ENCODE data around the gene ADNP. TPM values are rescaled to one million over a fixed set of nuclear protein-coding genes. Genes with fewer than 3 reads are reported as not detected.

The ADNP gene
- total and polyA plus RNA-seq, 7 donors = 12.0 to 52.6 (median 41.5) TPM

GRCh38 chr20:50953196-50953595 is 22.0 kb upstream of the ADNP start:
- intact Hi-C loops (cut with DNase I) = no loop called here
- 92% methylated on average over 2 of the region's 2 CpGs for WGBS, 2 donors
- H3K4me1 ChIP-seq = peaks cover 0 to 29% (median 25%) of the 10 kb centered on the region in 4 donors
- no peaks in the 10 kb centered on the region for H3K27me3 ChIP-seq
- peaks cover 0 to 68% (median 12%) of the 10 kb centered on the region in 4 donors for H3K36me3 ChIP-seq
- no peaks in the 10 kb centered on the region for H3K9me3 ChIP-seq
- H3K4me3 ChIP-seq = no peak overlapping the region
- DNase-seq = no peak
- TF ChIP-seq CTCF (IDR thresholded peaks at IDR 0.05) (no peak), POLR2A (IDR thresholded peaks at IDR 0.05) (no peak), POLR2AphosphoS5 (IDR thresholded peaks at IDR 0.05) (no peak), EP300 (IDR thresholded peaks at IDR 0.05) (no peak)
- H3K27ac ChIP-seq = no peak overlapping the region

GRCh38 chr20:50948132-50948785 is 17.0 kb upstream of the ADNP start:
- Histone ChIP-seq H3K27me3 (no peaks in the 10 kb centered on the region), H3K9me3 (no peaks in the 10 kb centered on the region), H3K27ac (no peak overlapping the region), H3K4me1 (no peaks in the 10 kb centered on the region), H3K4me3 (no peak overlapping the region), H3K36me3 (peaks cover 29 to 97% (median 37%) of the 10 kb centered on the region in 4 donors)
- TF ChIP-seq EP300 (IDR thresholded peaks at IDR 0.05) (no peak), POLR2AphosphoS5 (IDR thresholded peaks at IDR 0.05) (no peak), CTCF (IDR thresholded peaks at IDR 0.05) (no peak), POLR2A (IDR thresholded peaks at IDR 0.05) (no peak)
- no peak for DNase-seq
- WGBS, 2 donors = 84 to 92% methylated on average over 4 of the region's 4 CpGs
- intact Hi-C loops (cut with DNase I) = no loop called here

GRCh38 chr20:50943069-50943468 is 11.8 kb upstream of the ADNP start:
- TF ChIP-seq EP300 (IDR thresholded peaks at IDR 0.05) (no peak), CTCF (IDR thresholded peaks at IDR 0.05) (no peak), POLR2AphosphoS5 (IDR thresholded peaks at IDR 0.05) (no peak), POLR2A (IDR thresholded peaks at IDR 0.05) (no peak)
- H3K36me3 ChIP-seq = peaks cover 36 to 97% (median 65%) of the 10 kb centered on the region in 4 donors
- H3K4me1 ChIP-seq = no peaks in the 10 kb centered on the region
- intact Hi-C loops (cut with DNase I) = no loop called here
- 94 to 96% methylated on average over 7 of the region's 7 CpGs for WGBS, 2 donors
- no peaks in the 10 kb centered on the region for H3K27me3 ChIP-seq
- no peak overlapping the region for H3K27ac ChIP-seq
- H3K9me3 ChIP-seq = no peaks in the 10 kb centered on the region
- no peak overlapping the region for H3K4me3 ChIP-seq
- DNase-seq = no peak

- Histone ChIP-seq H3K4me1 (peaks cover 0 to 18% (median 16%) of the 10 kb centered on the region in 4 donors), H3K27ac (no peak overlapping the region), H3K36me3 (peaks cover 0 to 45% (median 16%) of the 10 kb centered on the region in 4 donors), H3K9me3 (no peaks in the 10 kb centered on the region), H3K4me3 (no peak overlapping the region), H3K27me3 (no peaks in the 10 kb centered on the region)
- intact Hi-C loops (cut with DNase I) = no loop called here
- WGBS, 2 donors = 84 to 88% methylated on average over 1 of the region's 1 CpG
- TF ChIP-seq POLR2AphosphoS5 (IDR thresholded peaks at IDR 0.05) (no peak), POLR2A (IDR thresholded peaks at IDR 0.05) (no peak), EP300 (IDR thresholded peaks at IDR 0.05) (no peak), CTCF (IDR thresholded peaks at IDR 0.05) (no peak)
- no peak for DNase-seq
Observed at GRCh38 chr20:50933589-50933988, 2.4 kb upstream of the ADNP start.

Measured in sigmoid colon (tissue), 7 donors.